SIG-M5 (cell line): ENCODE results near the gene GAR1.
"Not testable (repeated sequence)": the region's sequence is repeated elsewhere in the genome, so short reads cannot be mapped to it uniquely, and the experiment has no call there.

ENCODE experiments used
- DNase-seq: peaks from one replicate; lab custom pipeline; 2025; lab: John Stamatoyannopoulos, UW

Gene GAR1

DNA sequence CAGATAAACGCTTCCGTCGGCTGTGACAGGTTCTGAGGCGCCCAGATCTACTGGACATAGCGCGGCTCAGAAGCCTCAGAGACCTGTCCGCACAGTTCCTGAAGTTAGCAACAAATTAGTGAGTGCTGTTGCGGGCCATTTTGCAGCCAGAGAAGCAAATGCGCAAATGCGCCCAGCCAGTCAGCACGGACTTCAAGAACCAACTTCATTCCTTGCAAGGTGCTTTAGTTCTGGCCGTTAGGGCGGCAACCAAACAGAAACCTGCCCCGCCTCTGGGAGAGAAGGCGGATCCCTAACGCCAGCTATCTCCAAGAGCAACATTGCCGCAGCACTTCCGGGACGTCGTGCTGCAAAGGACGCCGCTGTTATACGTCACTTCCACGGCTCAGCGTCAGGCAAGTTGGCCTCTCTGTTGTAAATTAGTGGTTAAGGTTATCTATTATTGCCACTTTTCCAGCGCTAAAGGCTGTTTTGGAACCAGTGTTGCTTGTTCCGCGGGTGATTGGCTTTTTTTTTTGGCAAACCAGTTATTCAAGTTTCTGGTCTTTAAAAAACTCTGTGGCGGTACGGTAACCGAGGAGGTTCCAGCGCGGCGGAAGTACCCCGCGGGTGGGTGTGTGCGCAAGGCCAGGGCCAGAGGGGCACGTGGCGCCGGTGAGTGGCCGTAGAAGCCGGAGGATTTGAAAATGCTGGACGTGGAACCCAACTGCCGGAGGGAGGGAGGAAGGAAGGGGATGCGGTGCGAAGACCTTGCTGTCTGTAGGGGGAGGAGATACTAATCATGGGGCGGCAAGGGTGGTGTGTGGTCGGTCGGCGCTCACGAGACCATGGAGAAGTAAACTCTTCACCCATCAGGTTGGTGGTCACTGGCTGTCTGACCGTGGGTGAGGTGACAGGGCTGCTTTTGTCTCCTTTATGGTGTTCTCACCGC lies at the start of gene GAR1:
GAR1 (plus strand) TSS at position 612 of the 931 bp plus-strand sequence. CDS start 403 bp downstream, outside the sequence.
- peak; percentile 77 for DNase-seq

DNA sequence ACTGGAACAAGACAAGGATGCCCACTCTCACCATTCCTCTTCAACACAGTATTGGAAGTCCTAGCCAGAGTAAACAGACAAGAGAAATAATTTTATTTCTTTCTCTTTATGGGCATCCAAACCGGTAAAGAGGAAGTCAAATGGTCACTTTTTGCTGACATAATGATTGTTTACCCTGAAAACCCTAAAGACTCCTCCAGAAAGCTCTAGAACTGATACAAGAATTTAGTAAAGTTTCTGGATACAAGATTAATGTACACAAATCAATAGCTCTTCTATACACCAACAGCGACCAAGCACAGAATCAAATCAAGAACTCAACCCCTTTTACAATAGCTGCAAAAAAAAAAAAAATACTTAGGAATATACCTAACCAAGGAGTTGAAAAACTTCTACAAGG lies 33.5 kb upstream of the GAR1 start:
- DNase-seq = not testable (repeated sequence)

DNA sequence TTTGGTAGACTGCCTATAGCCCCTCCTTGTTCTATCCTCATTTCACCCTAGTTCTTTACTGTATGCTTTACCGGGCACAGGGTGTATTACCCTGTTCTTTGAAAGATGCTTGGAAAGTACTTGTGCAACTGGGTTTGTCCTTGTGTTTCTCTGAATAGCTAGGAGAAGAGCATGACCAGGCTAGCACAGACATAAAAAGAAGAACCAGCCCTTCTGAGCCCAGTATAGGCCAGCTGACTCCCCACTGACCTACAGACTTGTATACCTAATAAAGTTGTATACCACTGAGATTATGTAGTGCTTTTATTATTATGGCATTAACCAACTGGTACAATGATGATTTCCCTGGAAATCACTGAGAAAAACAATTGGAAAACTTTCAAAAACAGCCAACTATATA lies 28.7 kb upstream of the GAR1 start:
- no peak for DNase-seq

DNA sequence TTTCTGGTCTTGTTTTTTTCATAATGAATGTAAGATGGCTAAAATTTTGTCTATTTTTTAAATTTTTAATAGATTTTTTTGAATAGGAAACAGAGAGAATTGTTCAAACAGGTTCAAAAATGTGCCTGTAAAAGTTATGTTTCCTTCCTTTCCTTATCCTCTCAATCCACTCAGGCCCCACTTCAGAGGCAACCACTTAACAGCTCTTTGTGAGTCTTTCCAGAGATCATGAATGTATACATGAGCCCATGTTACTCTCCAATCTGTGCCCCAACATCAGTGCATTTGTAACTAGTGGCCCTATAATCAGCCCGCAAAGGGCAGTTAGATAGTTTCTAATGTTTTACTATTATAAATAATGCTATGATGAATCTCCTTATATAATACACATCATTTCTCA lies 27.8 kb upstream of the GAR1 start:
- no peak for DNase-seq

DNA sequence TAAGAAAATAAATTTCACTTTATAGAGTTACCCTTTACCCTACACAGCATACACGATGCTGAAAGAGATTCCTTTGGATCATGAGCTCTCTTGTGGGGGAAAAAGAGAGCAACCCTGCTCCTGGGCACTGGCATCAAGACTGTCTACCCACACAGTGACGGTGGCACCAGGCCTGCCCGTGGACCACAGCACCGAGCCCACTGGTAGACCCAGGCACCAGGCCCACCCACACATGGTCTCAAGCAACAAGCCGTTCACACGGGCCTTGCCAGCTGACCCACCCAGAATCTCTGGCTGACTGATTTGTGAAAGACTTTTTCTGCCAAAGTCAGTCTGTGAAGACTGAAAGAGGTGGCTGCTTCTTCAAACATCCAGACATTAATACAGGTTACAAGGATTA lies 20.5 kb upstream of the GAR1 start:
- no peak for DNase-seq

DNA sequence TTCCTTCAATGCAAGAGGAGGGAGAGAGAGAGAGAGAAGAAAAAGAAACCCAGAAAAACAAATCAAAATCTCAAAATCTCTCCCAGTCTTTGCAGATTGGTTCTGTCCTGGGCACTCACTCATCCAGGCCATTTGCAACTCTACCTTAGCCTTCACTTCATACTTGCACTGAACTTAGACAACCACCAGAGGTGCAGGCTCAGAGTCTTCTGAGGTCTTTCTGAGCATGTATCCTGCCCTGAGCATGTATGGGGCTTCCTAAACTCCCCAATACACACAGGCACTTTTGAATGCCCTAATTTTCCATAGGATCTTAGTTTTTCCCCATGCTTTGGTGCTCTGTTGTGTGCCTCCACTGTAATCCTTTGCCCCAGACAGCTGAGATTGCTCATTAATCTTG lies 16.7 kb upstream of the GAR1 start:
- DNase-seq = no peak

DNA sequence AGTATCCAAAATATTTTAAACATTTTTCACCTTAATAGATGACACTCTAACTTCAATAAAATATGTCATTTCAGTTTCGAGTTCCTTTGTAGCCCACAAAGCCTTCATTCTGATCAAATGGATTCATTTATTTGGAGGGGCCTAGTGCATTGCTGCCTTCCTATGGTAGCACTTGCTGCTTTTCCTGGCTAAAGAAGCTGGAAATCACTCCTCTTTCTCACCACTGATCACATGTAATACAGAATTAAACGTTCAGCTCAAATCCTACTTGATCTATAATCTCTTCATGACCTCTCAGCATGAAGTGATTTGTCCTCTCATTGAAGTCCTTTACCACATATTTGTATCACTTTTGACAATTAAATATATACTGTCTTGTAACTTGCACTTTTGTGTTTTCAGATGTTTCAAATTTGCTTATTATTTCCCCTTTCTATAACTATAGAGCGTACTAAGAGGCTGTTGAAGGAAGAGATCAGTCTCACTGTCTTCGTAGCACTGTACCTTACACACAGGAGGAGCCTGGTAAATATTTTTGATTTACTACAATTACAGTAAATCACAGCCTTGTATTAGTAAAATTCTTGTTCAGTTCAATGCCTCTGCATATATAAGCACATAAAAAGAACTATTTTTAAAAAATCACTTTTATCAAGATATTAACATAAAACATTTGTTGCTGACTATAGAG lies 14.3 kb upstream of the GAR1 start:
- DNase-seq = no peak

DNA sequence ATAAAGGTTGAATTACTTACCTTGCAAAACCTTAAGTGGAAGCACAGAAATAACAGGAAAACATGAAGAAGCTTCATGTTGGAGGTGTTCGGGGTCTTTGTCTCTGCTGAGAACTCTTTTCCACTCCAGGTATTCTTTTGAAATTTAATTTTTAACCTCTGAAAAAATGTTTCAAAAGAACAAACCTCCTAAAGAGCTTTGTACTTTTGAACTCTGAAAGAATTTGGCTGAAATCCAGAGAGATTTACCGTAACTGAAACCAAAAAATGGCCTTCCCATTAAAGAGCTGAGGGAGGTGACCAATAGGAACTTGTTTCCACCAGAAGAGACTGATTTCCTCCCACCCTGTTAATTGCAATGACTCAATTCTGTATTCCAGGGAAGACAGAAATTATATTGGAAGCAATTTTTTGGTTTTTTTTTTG lies 13.7 kb upstream of the GAR1 start, which contains the start of gene CFI:
CFI (minus strand) TSS at position 105 of the 425 bp plus-strand sequence; CDS start at position 77, 28 bp downstream.
- no peak for DNase-seq

DNA sequence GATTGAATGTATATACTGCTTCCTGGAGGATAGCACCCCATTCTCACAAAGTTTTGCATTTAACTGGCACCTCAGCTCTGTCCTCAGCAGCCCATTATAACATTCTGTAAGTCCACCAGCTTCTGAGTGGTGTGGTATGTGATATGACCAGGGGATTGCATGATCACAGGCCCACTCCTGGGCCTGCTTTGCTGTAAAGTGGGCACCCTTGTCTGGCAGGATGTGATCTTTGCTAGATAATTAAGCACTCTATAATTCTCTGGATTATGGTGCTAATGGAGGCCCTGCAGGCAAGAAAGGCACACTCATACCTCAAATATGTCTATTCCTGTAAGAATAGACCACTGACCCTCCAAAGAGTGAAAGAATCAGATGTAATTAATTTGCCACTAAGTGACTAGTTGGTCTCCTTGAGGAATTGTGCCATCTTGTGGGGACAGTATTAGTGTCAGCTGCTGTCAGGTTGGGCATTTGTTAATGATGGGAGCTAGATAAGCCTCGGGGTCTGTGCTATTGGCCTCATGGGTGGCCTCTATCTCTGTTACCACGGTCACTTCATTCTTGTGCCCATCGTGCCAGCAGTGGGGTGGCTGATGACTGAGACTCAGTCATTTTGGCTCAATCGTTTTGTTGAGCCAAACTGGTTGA lies 11.5 kb upstream of the GAR1 start:
- DNase-seq = no peak

DNA sequence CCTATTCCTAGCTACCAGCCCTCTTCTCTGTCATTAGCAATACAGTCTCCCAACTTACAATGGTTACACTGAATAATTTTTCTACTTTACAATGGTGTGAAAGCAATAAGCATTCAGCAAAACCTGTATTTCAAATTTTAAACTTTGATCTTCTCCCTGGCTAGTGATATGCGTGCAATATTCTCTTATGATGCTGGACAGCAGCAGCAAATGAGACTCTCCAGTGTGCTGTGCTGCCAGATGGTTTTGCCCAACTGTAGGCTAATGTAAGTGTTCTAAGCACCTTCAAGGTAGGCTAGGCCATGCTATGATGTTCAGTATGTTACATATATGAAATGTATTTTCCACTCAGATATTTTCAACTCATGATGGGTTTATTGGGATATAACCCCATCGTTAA lies 5.9 kb upstream of the GAR1 start:
- no peak for DNase-seq

DNA sequence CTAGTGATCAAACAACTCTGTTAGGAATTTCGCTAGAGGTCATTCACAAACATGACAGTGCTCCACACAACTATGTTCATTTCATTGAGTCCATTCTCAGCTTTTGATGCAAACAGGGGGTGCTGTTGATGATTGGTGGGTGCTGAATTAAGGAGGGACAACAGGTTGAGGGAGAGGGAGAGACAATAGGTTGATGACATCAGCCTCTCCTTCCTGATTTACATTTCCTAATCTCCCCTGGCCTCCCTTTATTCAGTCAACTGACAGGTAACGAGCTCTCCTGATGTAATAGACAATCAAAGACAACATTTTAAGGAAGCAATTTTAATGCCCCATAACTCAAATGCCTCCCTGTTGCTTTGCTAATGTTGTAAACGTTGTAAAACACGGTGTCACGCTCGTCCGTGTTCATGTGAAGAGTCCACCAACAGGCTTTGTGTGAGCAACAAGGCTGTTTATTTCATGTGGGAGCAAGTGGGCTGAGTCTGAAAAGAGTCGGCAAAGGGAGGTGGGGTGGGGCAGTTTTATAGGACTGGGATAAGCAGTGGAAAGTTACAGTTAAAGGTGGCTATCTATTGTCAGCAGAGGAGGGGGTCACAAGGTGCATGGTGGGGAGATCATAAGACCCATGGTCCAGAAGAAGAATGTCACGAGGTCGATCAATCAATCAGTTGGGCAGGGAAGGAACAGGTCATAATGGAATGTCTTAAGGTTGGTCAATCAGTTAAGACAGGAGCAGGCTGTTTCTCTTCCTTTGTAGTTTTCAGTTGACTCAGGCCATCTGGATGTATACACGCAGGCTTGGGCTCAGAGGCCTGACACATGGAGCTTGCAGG lies 4.8 kb upstream of the GAR1 start:
- DNase-seq = no peak

DNA sequence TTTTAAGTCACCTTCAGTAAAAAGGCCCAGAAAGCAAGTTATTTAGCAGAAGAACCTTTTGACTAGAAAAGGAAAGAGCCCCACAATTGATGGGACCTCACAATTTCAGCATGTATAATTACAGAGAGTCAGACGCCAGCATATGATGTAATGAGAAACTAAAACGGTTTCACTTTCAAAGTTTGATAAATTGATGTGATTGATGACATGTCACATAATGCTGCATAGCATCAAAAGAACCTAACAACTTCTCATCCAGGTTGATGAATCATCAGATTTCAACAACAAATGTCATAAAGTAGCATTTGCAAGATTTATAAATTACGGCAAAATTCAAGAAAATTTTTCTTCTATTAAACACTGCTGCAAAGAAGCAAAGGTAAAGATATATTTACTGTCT lies 3.9 kb upstream of the GAR1 start:
- DNase-seq = no peak

DNA sequence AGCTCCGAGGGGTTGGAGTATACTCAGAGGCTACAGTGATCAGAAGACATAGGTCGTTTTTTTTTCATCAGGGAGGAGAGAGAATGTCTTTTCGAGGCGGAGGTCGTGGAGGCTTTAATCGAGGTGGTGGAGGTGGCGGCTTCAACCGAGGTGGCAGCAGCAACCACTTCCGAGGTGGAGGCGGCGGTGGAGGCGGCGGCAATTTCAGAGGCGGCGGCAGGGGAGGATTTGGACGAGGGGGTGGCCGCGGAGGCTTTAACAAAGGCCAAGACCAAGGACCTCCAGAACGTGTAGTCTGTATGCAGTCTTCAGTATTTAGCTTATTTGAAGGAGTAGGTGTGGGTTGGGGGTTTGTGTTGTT lies 500 bp downstream of the GAR1 start:
- DNase-seq = no peak

DNA sequence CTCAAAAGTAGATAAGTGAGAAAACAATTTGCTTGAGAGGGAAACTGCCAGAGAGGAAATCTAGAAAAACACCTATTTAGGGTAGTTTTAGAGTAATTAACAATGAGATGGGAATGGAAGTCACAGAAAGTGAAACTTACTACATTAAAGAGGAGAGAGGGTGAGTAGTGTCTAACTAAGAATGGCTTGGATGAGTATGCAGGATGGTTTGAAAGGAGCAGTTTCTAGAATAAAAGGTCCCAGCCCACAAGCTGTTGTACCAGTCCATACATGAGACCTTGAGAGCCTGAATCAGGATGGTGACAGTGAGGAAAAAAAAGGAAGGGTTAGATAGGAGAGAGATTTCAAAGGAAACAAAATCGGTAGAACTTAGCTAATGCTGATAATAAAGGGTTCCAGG lies 1.3 kb downstream of the GAR1 start:
- DNase-seq = no peak

DNA sequence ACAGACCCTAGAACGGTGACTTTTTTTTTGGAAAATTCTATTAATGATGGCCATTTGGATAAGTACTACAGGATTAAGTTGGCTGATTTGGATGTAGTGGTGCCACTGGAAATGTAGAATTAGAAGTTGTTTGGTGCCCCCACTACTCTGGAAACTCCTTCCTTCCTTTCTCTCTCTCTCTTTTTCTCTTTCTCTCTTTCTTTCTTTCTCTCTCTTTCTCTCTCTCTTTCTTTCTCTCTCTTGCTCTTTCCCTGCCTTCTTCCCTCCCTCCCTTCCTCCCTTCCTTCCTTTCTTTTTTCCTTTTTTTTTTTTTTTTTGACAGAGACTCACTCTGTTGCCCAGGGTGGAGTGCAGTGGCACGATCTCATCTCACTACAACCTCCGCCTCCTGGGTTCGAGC lies 2.7 kb downstream of the GAR1 start:
- no peak for DNase-seq

DNA sequence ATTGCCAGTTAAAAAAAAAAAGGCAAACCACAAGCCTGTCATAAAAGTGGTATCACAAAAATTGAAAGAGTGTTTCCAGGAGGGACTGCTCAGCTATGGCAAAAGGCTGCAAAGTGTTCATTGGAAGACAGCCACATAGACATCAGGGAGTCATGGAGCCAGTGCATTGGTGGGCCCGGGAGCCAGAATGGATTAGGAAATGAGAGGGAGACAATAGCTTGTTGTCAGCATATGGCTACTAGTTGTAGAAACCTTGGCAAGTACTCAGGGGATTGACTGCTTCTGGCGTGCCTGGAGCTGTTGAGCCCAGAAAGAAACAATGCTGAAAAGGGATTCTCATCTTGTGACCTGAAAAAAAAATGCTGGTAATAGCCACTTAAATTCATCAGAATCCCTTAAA lies 5.0 kb downstream of the GAR1 start:
- DNase-seq = no peak

DNA sequence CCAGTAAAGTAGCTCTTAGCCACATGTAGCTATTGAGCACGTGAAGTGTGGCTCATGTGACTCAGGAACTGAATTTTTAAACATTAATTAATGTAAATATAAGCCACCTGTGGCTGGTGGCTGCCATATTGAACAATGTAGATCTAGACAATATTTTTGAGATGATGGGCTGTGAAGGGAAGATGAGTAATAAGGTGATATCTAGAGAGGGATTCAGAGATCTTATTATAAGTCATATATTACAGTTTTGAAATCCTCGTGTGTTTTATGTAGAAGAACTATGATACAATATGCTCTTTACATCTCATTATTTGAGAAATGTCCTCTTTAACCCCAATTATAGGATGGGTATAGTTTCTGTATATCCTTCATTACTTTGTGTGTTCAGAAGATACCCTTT lies 5.6 kb downstream of the GAR1 start:
- no peak for DNase-seq

DNA sequence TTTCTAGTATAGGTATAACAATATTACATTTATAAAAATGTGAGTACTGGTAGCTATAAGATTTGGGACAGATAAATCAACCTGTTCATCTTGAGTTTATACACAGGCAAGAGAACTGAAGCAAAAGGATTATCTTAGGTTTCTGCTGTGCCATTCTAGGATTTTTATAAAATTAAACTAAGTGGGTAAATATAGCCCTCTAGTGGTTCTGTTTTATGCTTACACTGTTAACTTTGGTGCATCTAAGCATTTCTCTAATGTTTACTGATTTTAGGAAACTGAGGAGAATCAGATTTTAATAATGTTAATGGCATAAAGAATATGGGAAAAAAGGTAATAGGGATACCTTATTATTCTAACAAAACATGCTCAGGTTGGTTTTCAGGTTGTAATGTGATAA lies 11.2 kb downstream of the GAR1 start:
- no peak for DNase-seq

DNA sequence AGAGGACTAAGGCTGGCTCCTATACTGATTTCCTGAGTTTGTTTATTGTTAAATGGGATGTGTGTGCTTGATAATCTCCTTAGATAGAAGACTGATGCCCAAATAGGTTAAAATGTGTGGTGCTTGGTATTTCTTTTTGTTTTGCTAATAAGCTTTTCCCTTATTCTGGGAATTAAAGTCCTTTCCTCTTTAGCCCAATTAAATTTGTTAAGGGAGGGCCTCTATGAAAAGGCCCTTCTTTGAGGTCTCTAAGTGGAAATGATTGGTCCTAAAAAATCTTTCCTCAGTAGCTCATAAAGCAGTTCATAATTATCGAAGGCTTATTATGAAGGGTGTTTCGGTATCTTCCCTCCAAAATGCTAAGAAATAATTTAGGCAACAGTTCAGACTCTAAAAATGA lies 12.1 kb downstream of the GAR1 start, which contains the start of gene RRH:
RRH (plus strand) TSS at position 301 of the 400 bp plus-strand sequence; CDS start at position 357, 56 bp downstream.
- DNase-seq = no peak

DNA sequence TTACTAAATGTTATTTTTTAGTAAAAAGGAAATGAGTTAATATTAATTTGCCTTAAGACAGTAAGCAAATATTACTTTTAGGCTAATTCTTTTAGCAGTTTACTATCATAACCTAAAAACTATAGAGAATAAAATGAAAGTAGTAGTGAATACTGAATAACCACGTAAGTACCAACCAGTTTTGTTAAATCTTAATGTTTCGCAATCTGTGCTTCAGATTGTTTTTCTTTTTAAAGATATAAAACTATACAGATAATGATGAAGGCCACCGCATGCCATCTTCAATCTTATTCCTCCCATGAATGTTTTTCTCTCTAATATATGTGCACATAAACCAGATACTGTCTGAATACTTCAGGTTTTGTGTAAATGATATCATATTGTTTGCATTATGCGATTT lies 18.2 kb downstream of the GAR1 start:
- no peak for DNase-seq

DNA sequence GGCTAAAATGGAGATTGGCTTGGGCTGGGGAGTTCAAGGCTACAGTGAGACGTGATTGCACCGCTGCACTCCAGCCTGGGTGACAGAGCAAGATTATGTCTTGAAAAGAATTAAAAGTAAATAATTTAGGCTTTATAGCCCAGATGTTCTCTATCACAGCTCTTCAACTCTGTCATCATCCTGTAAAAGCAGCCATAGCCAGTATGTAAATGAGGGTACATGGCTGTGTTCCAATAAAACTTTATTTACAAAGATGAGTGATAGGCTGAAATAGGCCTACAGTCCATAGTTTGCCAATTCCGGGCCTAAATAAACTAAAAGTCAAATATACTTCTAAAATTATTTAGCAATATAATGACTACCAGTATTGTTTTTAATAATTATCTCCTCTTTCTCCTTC lies 21.4 kb downstream of the GAR1 start:
- DNase-seq = no peak
